ENCODE results near the gene TVP23C. TPM values are rescaled to one million over a fixed set of nuclear protein-coding genes. Genes with fewer than 3 reads are reported as not detected.
A peak's percentile ranks its signal among the peaks of the same experiment; 100 is the strongest.
"Not testable (repeated sequence)": the region's sequence is repeated elsewhere in the genome, so short reads cannot be mapped to it uniquely, and the experiment has no call there.

The TVP23C gene
- total and polyA plus RNA-seq, 4 experiments from 2014 or later: 5.8 to 34.5 (median 16.6) TPM

- DNase-seq: no peak
- H3K27ac ChIP-seq (ENCODE audit: low read depth, low read length): no peak overlapping the region
- Mint-ChIP-seq H3K4me1 (peaks cover 0 to 4% (median 0%) of the 10 kb centered on the region in 4 donors), H3K27me3 (no peaks in the 10 kb centered on the region), H3K4me3 (no peak overlapping the region), H3K36me3 (peaks cover 58% of the 10 kb centered on the region in 2 donors), H3K27ac (no peak overlapping the region), H3K9me3 (peaks cover 0 to 2% (median 0%) of the 10 kb centered on the region in 8 donors)
- peaks cover 4% of the 10 kb centered on the region for H3K36me3 ChIP-seq (ENCODE audit: insufficient read depth, low read length)
- ChIA-PET CTCF (ENCODE audit: partially characterized antibody) (interaction anchor here (1.3 kb wide), 1 partner anchor 8 kb away, joined by 5 read pairs; no protein-coding TSS in a partner anchor), POLR2A (ENCODE audit: partially characterized antibody) (no interaction called here)
- no peaks in the 10 kb centered on the region for H3K9me3 ChIP-seq (ENCODE audit: control insufficient read depth in 1 of 2, low read length in 2 of 2)
- H3K27me3 ChIP-seq (ENCODE audit: insufficient read depth, low read length): no peaks in the 10 kb centered on the region
- no peaks in the 10 kb centered on the region for H3K4me1 ChIP-seq (ENCODE audit: insufficient read depth, low read length)
- intact Hi-C loops (cut with micrococcal nuclease): no loop called here
- no peak overlapping the region for H3K4me3 ChIP-seq (ENCODE audit: low read length in 2 of 2)
Measured at GRCh38 chr17:15511142-15511541, 52.1 kb downstream of the TVP23C start.

- no peaks in the 10 kb centered on the region for H3K4me1 ChIP-seq (ENCODE audit: insufficient read depth, low read length)
- no peak overlapping the region for H3K27ac ChIP-seq (ENCODE audit: low read depth, low read length)
- no peak for DNase-seq
- no peaks in the 10 kb centered on the region for H3K27me3 ChIP-seq (ENCODE audit: insufficient read depth, low read length)
- ChIA-PET POLR2A (ENCODE audit: partially characterized antibody) (no interaction called here), CTCF (ENCODE audit: partially characterized antibody) (interaction anchor here (1.3 kb wide), 1 partner anchor 7 kb away, joined by 5 read pairs; no protein-coding TSS in a partner anchor)
- no peaks in the 10 kb centered on the region for H3K36me3 ChIP-seq (ENCODE audit: insufficient read depth, low read length)
- Mint-ChIP-seq H3K9me3 (peaks cover 0 to 2% (median 0%) of the 10 kb centered on the region in 8 donors), H3K27me3 (no peaks in the 10 kb centered on the region), H3K36me3 (peaks cover 50% of the 10 kb centered on the region in 2 donors), H3K4me3 (no peak overlapping the region), H3K4me1 (peaks cover 0 to 3% (median 0%) of the 10 kb centered on the region in 4 donors), H3K27ac (no peak overlapping the region)
- H3K9me3 ChIP-seq (ENCODE audit: control insufficient read depth in 1 of 2, low read length in 2 of 2): no peaks in the 10 kb centered on the region
- intact Hi-C loops (cut with micrococcal nuclease): no loop called here
- no peak overlapping the region for H3K4me3 ChIP-seq (ENCODE audit: low read length in 2 of 2)
Measured at GRCh38 chr17:15510361-15510760, 52.9 kb downstream of the TVP23C start.

DNA sequence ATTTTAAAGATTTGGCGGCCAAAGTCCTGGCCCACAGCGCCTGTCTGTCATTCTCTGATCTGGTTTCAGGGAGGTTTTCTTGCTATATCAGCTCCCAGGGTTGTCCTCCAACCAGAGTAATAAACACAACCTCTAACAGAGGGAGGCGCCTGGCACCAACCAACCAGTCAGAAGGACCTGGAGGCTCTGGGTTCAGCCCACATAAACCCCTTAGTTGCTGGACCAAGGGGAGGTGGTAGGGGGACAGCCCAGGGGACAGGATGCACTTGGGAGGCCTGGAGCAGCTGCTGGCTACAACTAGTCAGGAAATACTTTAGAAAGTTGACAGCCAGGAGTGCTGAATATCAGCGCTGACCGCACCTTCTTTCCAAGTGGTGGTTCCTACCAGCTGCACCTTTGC is 54.2 kb downstream of the TVP23C start:
- Histone ChIP-seq H3K27me3 (ENCODE audit: insufficient read depth, low read length) (no peaks in the 10 kb centered on the region), H3K4me3 (ENCODE audit: low read length in 2 of 2) (no peak overlapping the region), H3K27ac (ENCODE audit: low read depth, low read length) (no peak overlapping the region), H3K4me1 (ENCODE audit: insufficient read depth, low read length) (no peaks in the 10 kb centered on the region), H3K9me3 (ENCODE audit: control insufficient read depth in 1 of 2, low read length in 2 of 2) (no peaks in the 10 kb centered on the region), H3K36me3 (ENCODE audit: insufficient read depth, low read length) (no peaks in the 10 kb centered on the region)
- intact Hi-C loops (cut with micrococcal nuclease): no loop called here
- peaks cover 37 to 43% of the 10 kb centered on the region in 2 donors for H3K36me3 Mint-ChIP-seq
- peaks cover 0 to 2% (median 0%) of the 10 kb centered on the region in 8 donors for H3K9me3 Mint-ChIP-seq
- peak overlapping the region in 1 of 7 donors; percentile 37 for H3K27ac Mint-ChIP-seq
- no peak overlapping the region for H3K4me3 Mint-ChIP-seq
- DNase-seq: no peak
- ChIA-PET POLR2A (ENCODE audit: partially characterized antibody) (no interaction called here), CTCF (ENCODE audit: partially characterized antibody) (interaction anchor here (1.3 kb wide), 1 partner anchor 252 kb away, joined by 3 read pairs; no protein-coding TSS in a partner anchor)
- peaks cover 0 to 3% (median 1%) of the 10 kb centered on the region in 4 donors for H3K4me1 Mint-ChIP-seq
- no peaks in the 10 kb centered on the region for H3K27me3 Mint-ChIP-seq

GRCh38 chr17:15508466-15508865 is 54.8 kb downstream of the TVP23C start:
- Histone ChIP-seq H3K4me3 (ENCODE audit: low read length in 2 of 2) (no peak overlapping the region), H3K4me1 (ENCODE audit: insufficient read depth, low read length) (peaks cover under 1% of the 10 kb centered on the region), H3K27ac (ENCODE audit: low read depth, low read length) (no peak overlapping the region), H3K27me3 (ENCODE audit: insufficient read depth, low read length) (no peaks in the 10 kb centered on the region), H3K9me3 (ENCODE audit: control insufficient read depth in 1 of 2, low read length in 2 of 2) (no peaks in the 10 kb centered on the region), H3K36me3 (ENCODE audit: insufficient read depth, low read length) (no peaks in the 10 kb centered on the region)
- Mint-ChIP-seq H3K9me3 (peaks cover 0 to 2% (median 0%) of the 10 kb centered on the region in 8 donors), H3K36me3 (peaks cover 31 to 37% of the 10 kb centered on the region in 2 donors), H3K27me3 (no peaks in the 10 kb centered on the region), H3K4me3 (no peak overlapping the region), H3K4me1 (peaks cover 2 to 8% (median 5%) of the 10 kb centered on the region in 4 donors), H3K27ac (peak overlapping the region in 1 of 7 donors; percentile 37)
- no peak for DNase-seq
- intact Hi-C loops (cut with micrococcal nuclease): no loop called here
- CTCF ChIA-PET (ENCODE audit: partially characterized antibody): interaction anchor here (1.3 kb wide), 1 partner anchor 252 kb away, joined by 3 read pairs; no protein-coding TSS in a partner anchor
- POLR2A ChIA-PET (ENCODE audit: partially characterized antibody): no interaction called here

DNA sequence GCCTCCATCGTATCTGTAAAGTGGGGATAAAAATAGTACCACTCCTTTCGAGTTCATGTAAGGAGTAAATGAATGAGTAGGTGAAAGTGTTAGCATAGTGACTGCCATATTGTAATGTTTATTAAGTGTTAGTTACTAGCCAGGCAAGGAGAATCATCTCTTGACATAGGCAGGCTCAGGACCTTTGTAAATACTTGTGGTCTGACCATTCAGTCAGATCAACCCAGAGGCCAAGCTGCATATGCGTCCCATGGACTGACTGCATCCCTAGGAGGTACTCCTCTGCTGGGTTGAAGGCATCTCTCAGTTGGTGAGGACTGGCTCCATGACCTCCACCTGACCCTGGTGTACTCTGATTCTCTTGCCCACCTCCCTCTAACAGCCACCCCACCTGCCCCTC is 55.4 kb downstream of the TVP23C start:
- H3K9me3 Mint-ChIP-seq: peaks cover 0 to 2% (median 0%) of the 10 kb centered on the region in 8 donors
- no peaks in the 10 kb centered on the region for H3K27me3 Mint-ChIP-seq
- DNase-seq: no peak
- Histone ChIP-seq H3K27ac (ENCODE audit: low read depth, low read length) (no peak overlapping the region), H3K27me3 (ENCODE audit: insufficient read depth, low read length) (no peaks in the 10 kb centered on the region), H3K4me1 (ENCODE audit: insufficient read depth, low read length) (peaks cover 6% of the 10 kb centered on the region), H3K9me3 (ENCODE audit: control insufficient read depth in 1 of 2, low read length in 2 of 2) (no peaks in the 10 kb centered on the region), H3K4me3 (ENCODE audit: low read length in 2 of 2) (no peak overlapping the region), H3K36me3 (ENCODE audit: insufficient read depth, low read length) (no peaks in the 10 kb centered on the region)
- H3K4me1 Mint-ChIP-seq: peaks cover 5 to 12% (median 7%) of the 10 kb centered on the region in 4 donors
- no peak overlapping the region for H3K4me3 Mint-ChIP-seq
- H3K27ac Mint-ChIP-seq: peak overlapping the region in 2 of 7 donors; percentile 1 to 7
- H3K36me3 Mint-ChIP-seq: peaks cover 27 to 34% of the 10 kb centered on the region in 2 donors
- ChIA-PET CTCF (ENCODE audit: partially characterized antibody) (interaction anchor here (1.3 kb wide), 1 partner anchor 251 kb away, joined by 3 read pairs; no protein-coding TSS in a partner anchor), POLR2A (ENCODE audit: partially characterized antibody) (no interaction called here)
- intact Hi-C loops (cut with micrococcal nuclease): no loop called here

- no peaks in the 10 kb centered on the region for H3K36me3 ChIP-seq (ENCODE audit: insufficient read depth, low read length)
- H3K4me1 Mint-ChIP-seq: peaks cover 8 to 16% (median 9%) of the 10 kb centered on the region in 4 donors
- H3K4me3 Mint-ChIP-seq: no peak overlapping the region
- no peaks in the 10 kb centered on the region for H3K27me3 Mint-ChIP-seq
- intact Hi-C loops (cut with micrococcal nuclease): no loop called here
- no peak overlapping the region for H3K27ac Mint-ChIP-seq
- ChIA-PET POLR2A (ENCODE audit: partially characterized antibody) (no interaction called here), CTCF (ENCODE audit: partially characterized antibody) (interaction anchor here (0.6 to 1.7 kb wide), 2 partner anchors 11 to 12 kb away, joined by 3 read pairs; no protein-coding TSS in a partner anchor)
- H3K27me3 ChIP-seq (ENCODE audit: insufficient read depth, low read length): no peaks in the 10 kb centered on the region
- H3K9me3 ChIP-seq (ENCODE audit: control insufficient read depth in 1 of 2, low read length in 2 of 2): no peaks in the 10 kb centered on the region
- no peak overlapping the region for H3K4me3 ChIP-seq (ENCODE audit: low read length in 2 of 2)
- peaks cover 7% of the 10 kb centered on the region for H3K4me1 ChIP-seq (ENCODE audit: insufficient read depth, low read length)
- peaks cover 26 to 34% of the 10 kb centered on the region in 2 donors for H3K36me3 Mint-ChIP-seq
- peaks cover 0 to 2% (median 0%) of the 10 kb centered on the region in 8 donors for H3K9me3 Mint-ChIP-seq
- no peak for DNase-seq
- H3K27ac ChIP-seq (ENCODE audit: low read depth, low read length): no peak overlapping the region
Measured at GRCh38 chr17:15507001-15507400, 56.3 kb downstream of the TVP23C start.

- H3K4me1 ChIP-seq (ENCODE audit: insufficient read depth, low read length); intact Hi-C loops (cut with micrococcal nuclease); H3K9me3 Mint-ChIP-seq; POLR2A ChIA-PET (ENCODE audit: partially characterized antibody); H3K4me3 Mint-ChIP-seq; H3K4me3 ChIP-seq (ENCODE audit: low read length in 2 of 2); DNase-seq; H3K27me3 ChIP-seq (ENCODE audit: insufficient read depth, low read length); H3K36me3 ChIP-seq (ENCODE audit: insufficient read depth, low read length); H3K27ac ChIP-seq (ENCODE audit: low read depth, low read length); H3K27ac Mint-ChIP-seq; H3K27me3 Mint-ChIP-seq; H3K9me3 ChIP-seq (ENCODE audit: control insufficient read depth in 1 of 2, low read length in 2 of 2): not testable (repeated sequence)
- H3K36me3 Mint-ChIP-seq: peaks cover 34 to 39% of the 10 kb centered on the region in 2 donors
- peaks cover 8 to 16% (median 9%) of the 10 kb centered on the region in 4 donors for H3K4me1 Mint-ChIP-seq
- CTCF ChIA-PET (ENCODE audit: partially characterized antibody): interaction anchor here (1.7 kb wide), 1 partner anchor 12 kb away, joined by 3 read pairs; no protein-coding TSS in a partner anchor
Measured at GRCh38 chr17:15505708-15506107, 57.6 kb downstream of the TVP23C start.
